GM12892 (cell line): ENCODE data around the gene PKP1.

Experiments
- POLR2A ChIP-seq: IDR thresholded peaks from 2 replicates; pipeline ENCODE4 v1.6.1; 2011; ENCODE audit warnings: low read depth, low read length, control low read depth
- POLR2AphosphoS5 ChIP-seq: IDR thresholded peaks from 2 replicates; pipeline ENCODE4 v1.6.1; 2011; ENCODE audit warnings: low read depth, low read length, control low read depth

DNA sequence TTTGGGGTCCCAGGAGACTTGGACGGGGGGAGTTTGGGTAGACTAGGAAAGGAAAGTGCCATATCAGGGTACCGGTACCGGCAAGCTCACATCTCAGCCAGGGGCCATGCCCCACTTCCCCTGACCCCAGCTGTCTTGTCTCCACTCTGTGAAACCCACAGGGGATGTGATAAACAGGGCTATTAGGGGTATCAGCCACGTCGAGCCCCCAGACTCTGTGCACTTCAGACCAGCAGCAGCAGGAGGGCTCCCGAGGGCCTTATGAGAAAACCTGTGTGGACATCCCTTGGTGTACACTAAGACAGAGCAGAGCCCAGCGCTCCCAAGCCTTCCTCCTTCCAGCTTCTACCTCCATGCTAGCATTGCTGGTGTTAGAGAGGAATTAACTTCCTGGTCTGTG is 47.9 kb downstream of the PKP1 start:
- TF ChIP-seq POLR2A (no peak), POLR2AphosphoS5 (no peak)
